GM19238 (cell line): Measurements from ENCODE around the gene GRAMD1A.
"Not testable (repeated sequence)": the region's sequence is repeated elsewhere in the genome, so short reads cannot be mapped to it uniquely, and the experiment has no call there.

Experiments
- DNase-seq: peaks from one replicate; pipeline ENCODE4 v3.0.0; 2011; ENCODE audit warnings: low spot score; ENCODE audit not compliant: insufficient read length

Gene GRAMD1A

GRCh38 chr19:34999498-35000337 lies at the start of gene GRAMD1A:
TSS of gene GRAMD1A (plus strand) at chr19:35000323. CDS start at chr19:35000479, 156 bp downstream.
- DNase-seq, result peak; percentile 93

- no peak for DNase-seq
Observed at GRCh38 chr19:34953092-34953491, 47.0 kb upstream of the GRAMD1A start.

- no peak for DNase-seq
Observed at GRCh38 chr19:34957830-34958751, 42.0 kb upstream of the GRAMD1A start.

- DNase-seq, result no peak
Observed at GRCh38 chr19:34959021-34959420, 41.1 kb upstream of the GRAMD1A start.

GRCh38 chr19:34960103-34960805 lies 39.9 kb upstream of the GRAMD1A start:
- DNase-seq, result no peak

GRCh38 chr19:34960940-34961679 lies 39.0 kb upstream of the GRAMD1A start:
- DNase-seq, result no peak

GRCh38 chr19:34961775-34962686 lies 38.1 kb upstream of the GRAMD1A start:
- no peak for DNase-seq

- DNase-seq, result no peak
Observed at GRCh38 chr19:34962687-34963572, 37.2 kb upstream of the GRAMD1A start.

- DNase-seq, result peak; percentile 71
Observed at GRCh38 chr19:34963573-34964406, 36.3 kb upstream of the GRAMD1A start, which contains the start of gene ZNF792. TSS of gene ZNF792 (minus strand) at chr19:34964229. CDS start at chr19:34963662, 567 bp downstream.

GRCh38 chr19:34964598-34964997 lies 35.5 kb upstream of the GRAMD1A start:
- no peak for DNase-seq

GRCh38 chr19:34965505-34965904 lies 34.6 kb upstream of the GRAMD1A start:
- DNase-seq, result not testable (repeated sequence)

- no peak for DNase-seq
Observed at GRCh38 chr19:34967551-34967950, 32.6 kb upstream of the GRAMD1A start.

- no peak for DNase-seq
Observed at GRCh38 chr19:34969721-34970120, 30.4 kb upstream of the GRAMD1A start.

- not testable (repeated sequence) for DNase-seq
Observed at GRCh38 chr19:34970185-34970780, 29.8 kb upstream of the GRAMD1A start.

- no peak for DNase-seq
Observed at GRCh38 chr19:34972163-34972705, 27.9 kb upstream of the GRAMD1A start.

- DNase-seq, result no peak
Observed at GRCh38 chr19:34974646-34975045, 25.5 kb upstream of the GRAMD1A start.

- DNase-seq, result no peak
Observed at GRCh38 chr19:34975056-34975455, 25.1 kb upstream of the GRAMD1A start.
